ENCODE data around the gene HS6ST3. TPM values are rescaled to one million over a fixed set of nuclear protein-coding genes. Genes with fewer than 3 reads are reported as not detected.

The HS6ST3 gene
- total RNA-seq, 1 donor from 2014 or later, result 0.06 TPM

Small RNA genes within 50 kb of the gene (microRNA-seq; reads per million reads assigned to microRNA genes)
- gene MIR4501 (ENCODE audit: borderline number of aligned reads), result not detected

Other genes with a start within 250 kb of the HS6ST3 start
- gene UGGT2, start 36.7 kb upstream of the HS6ST3 start, total RNA-seq, result 32.4 TPM

All from mesenteric fat pad (tissue), 1 donor.